PC-9 (cell line): ENCODE results near the gene PELI3. TPM values are rescaled to one million over a fixed set of nuclear protein-coding genes. Genes with fewer than 3 reads are reported as not detected.
"Not testable (repeated sequence)": the region's sequence is repeated elsewhere in the genome, so short reads cannot be mapped to it uniquely, and the experiment has no call there.

Experiments
- BruUV-seq: library from RNA; stranded (reverse); fragments of 400-500 nt; replicated peaks from 2 replicates; lab custom pipeline; 2021; lab: Mats Ljungman, UMichigan
- CTCF ChIA-PET: fragments of 300-600 bp; sonication (Branson Sonifier 250); formaldehyde crosslinking; loops from one replicate; lab custom pipeline; 2022; ENCODE audit warnings: antibody characterized with exemption; lab: Charles Lee
- POLR2A ChIA-PET: fragments of 300-600 bp; sonication (Branson Sonifier 250); formaldehyde crosslinking; loops from one replicate; lab custom pipeline; 2022; ENCODE audit warnings: antibody characterized with exemption; ENCODE audit not compliant: unreplicated experiment; lab: Charles Lee
- DNase-seq, 2 experiments: peaks; one replicate each; pipeline versions ENCODE4 v3.0.0 to v3.0.0-alpha.2; 2015 to 2022; ENCODE audit warnings: mixed read lengths in 1 of 2
- H2AFZ ChIP-seq: fragments of 200-600 bp; sonication (generic); 2 replicates; pipeline ENCODE4 v1.8.1; 2017; ENCODE audit warnings: antibody characterized with exemption
- H3F3A ChIP-seq: fragments of 200-600 bp; sonication (generic); 2 replicates; pipeline ENCODE4 v1.8.1; 2017; ENCODE audit warnings: antibody characterized with exemption, mild to moderate bottlenecking, low read depth; ENCODE audit not compliant: insufficient read depth
- H3K27ac ChIP-seq: fragments of 200-600 bp; sonication (generic); 2 replicates; pipeline ENCODE4 v1.6.1; 2016; ENCODE audit warnings: mixed run types
- H3K27me3 ChIP-seq: fragments of 200-600 bp; sonication (generic); 2 replicates; pipeline ENCODE4 v1.6.1; 2016; ENCODE audit warnings: low read depth, mixed run types; ENCODE audit not compliant: insufficient read depth
- H3K36me3 ChIP-seq: fragments of 200-600 bp; sonication (generic); 2 replicates; pipeline ENCODE4 v1.6.1; 2016; ENCODE audit warnings: low read depth, mixed run types
- H3K4me1 ChIP-seq: fragments of 200-600 bp; sonication (generic); replicated peaks from 2 replicates; pipeline ENCODE4 v1.6.1; 2016; ENCODE audit warnings: mixed run types; ENCODE audit not compliant: insufficient read depth
- H3K4me2 ChIP-seq: fragments of 200-600 bp; sonication (generic); 2 replicates; pipeline ENCODE4 v1.6.1; 2017; ENCODE audit warnings: mixed run types
- H3K4me3 ChIP-seq: fragments of 200-600 bp; sonication (generic); 2 replicates; pipeline ENCODE4 v1.6.1; 2016; ENCODE audit warnings: mixed run types
- H3K79me2 ChIP-seq: fragments of 200-600 bp; sonication (generic); 2 replicates; pipeline ENCODE4 v1.6.1; 2017; ENCODE audit warnings: low read depth, mixed run types
- H3K9me2 ChIP-seq: fragments of 200-600 bp; sonication (generic); 2 replicates; pipeline ENCODE4 v1.8.1; 2017; ENCODE audit warnings: mild to moderate bottlenecking; ENCODE audit not compliant: insufficient read depth
- H3K9me3 ChIP-seq: fragments of 200-600 bp; sonication (generic); 2 replicates; pipeline ENCODE4 v1.8.1; 2016; ENCODE audit warnings: low read depth; ENCODE audit not compliant: insufficient read depth
- H4K20me1 ChIP-seq: fragments of 200-600 bp; sonication (generic); 2 replicates; pipeline ENCODE4 v1.8.1; 2017; ENCODE audit not compliant: insufficient read depth
- EZH2 ChIP-seq: fragments of 200-600 bp; sonication (generic); IDR thresholded peaks from 2 replicates; pipeline ENCODE4 v1.8.0; 2017; ENCODE audit warnings: antibody characterized with exemption, low read depth
- intact Hi-C: fragments of 100-400 bp; cut with micrococcal nuclease; formaldehyde crosslinking; loops from one replicate; pipeline ENCODE4 v1.10.0; 2022; ENCODE audit not compliant: unreplicated experiment
- total RNA-seq: library from RNA; stranded (reverse); gene quantifications from 2 replicates; pipeline ENCODE4 v1.2.3, GENCODE V29; 2021
- TF ChIP-seq, protein P1 (sequence below): fragments of 200-600 bp; sonication (generic); conservative IDR thresholded peaks from 2 replicates; pipeline ENCODE4 v1.6.1; 2017; ENCODE audit warnings: mixed run types, antibody characterized with exemption, mild to moderate bottlenecking, moderate library complexity

The PELI3 gene
- total RNA-seq, 1 experiment from 2014 or later, result 14.0 TPM

DNA sequence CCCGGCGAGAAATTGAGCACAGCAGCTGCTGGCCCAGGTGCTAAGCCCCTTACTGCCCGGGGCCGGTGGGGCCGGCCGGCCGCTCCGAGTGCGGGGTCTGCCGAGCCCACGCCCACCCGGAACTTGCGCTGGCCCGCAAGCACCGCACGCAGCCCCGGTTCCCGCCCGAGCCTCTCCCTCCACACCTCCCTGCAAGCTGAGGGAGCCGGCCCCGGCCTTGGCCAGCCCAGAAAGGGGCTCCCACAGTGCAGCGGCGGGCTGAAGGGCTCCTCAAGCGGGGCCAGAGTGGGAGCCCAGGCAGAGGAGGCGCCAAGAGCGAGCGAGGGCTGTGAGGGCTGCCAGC lies 25.8 kb upstream of the PELI3 start:
- not testable (repeated sequence) for BruUV-seq, H3K4me2 ChIP-seq
- CTCF ChIA-PET, result interaction anchor here (0.6 kb wide), 1 partner anchor 25 kb away, joined by 4 read pairs; no protein-coding TSS in a partner anchor

DNA sequence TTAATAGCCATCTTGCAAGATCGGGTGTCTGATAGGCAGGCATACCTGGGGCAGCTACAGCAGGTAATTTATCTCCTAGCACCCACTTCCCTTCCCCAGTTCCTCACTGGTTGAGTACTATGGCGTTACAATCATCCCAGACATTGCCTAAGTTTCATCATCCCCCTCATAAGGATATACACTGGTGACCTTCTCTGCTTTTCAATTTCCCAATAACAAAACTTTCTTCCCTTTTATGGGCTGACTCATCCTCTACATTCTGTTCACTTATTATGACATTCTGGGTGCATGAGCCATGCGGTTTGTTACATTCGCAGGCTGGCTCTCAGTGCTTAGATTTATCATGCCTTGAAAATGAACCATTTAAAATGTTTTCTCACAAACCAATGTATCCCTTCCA lies 23.1 kb upstream of the PELI3 start:
- TF ChIP-seq, protein P1, sequence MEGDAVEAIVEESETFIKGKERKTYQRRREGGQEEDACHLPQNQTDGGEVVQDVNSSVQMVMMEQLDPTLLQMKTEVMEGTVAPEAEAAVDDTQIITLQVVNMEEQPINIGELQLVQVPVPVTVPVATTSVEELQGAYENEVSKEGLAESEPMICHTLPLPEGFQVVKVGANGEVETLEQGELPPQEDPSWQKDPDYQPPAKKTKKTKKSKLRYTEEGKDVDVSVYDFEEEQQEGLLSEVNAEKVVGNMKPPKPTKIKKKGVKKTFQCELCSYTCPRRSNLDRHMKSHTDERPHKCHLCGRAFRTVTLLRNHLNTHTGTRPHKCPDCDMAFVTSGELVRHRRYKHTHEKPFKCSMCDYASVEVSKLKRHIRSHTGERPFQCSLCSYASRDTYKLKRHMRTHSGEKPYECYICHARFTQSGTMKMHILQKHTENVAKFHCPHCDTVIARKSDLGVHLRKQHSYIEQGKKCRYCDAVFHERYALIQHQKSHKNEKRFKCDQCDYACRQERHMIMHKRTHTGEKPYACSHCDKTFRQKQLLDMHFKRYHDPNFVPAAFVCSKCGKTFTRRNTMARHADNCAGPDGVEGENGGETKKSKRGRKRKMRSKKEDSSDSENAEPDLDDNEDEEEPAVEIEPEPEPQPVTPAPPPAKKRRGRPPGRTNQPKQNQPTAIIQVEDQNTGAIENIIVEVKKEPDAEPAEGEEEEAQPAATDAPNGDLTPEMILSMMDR, result no peak
- TF ChIP-seq EZH2, result no peak

More for the DNA sequence above, 25.8 kb upstream of the PELI3 start:
- DNase-seq, H3F3A ChIP-seq, H3K9me2 ChIP-seq, intact Hi-C loops, POLR2A ChIA-PET, H2AFZ ChIP-seq, H4K20me1 ChIP-seq, H3K27ac ChIP-seq, H3K4me3 ChIP-seq, H3K27me3 ChIP-seq, H3K36me3 ChIP-seq, H3K9me3 ChIP-seq: not testable (repeated sequence)
- H3K79me2 ChIP-seq, result peaks cover 17% of the 10 kb centered on the region
- peaks cover 22% of the 10 kb centered on the region for H3K4me1 ChIP-seq

DNA sequence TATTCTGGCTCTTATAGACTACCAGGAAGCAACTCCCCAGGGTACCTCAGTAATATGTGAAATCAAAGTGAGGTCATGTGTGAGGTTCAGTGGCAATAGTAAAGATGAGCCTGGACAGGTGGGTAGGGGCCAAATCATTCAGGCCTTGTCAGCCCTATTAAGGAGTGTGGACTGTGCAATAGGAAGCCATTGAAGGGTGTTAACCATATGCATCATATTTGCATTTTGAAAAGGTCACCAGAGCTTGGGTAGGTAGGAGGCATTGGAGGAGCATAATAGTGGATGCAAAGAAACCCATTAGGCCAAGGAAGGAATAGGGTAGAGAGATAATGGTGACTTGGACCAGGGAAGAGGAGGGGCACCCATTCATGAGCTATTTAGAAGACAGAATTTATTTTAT lies 19.7 kb upstream of the PELI3 start:
- H3K79me2 ChIP-seq, result no peaks in the 10 kb centered on the region
- no peaks in the 10 kb centered on the region for H4K20me1 ChIP-seq
- POLR2A ChIA-PET, result interaction anchor here (0.6 kb wide), 2 partner anchors 22 to 312 kb away, joined by 3 to 6 read pairs; no protein-coding TSS in a partner anchor
- no peak overlapping the region for H3K4me3 ChIP-seq
- peaks cover 14% of the 10 kb centered on the region for H3K4me1 ChIP-seq
- H3K27ac ChIP-seq, result no peak overlapping the region
- no peaks in the 10 kb centered on the region for H3K36me3 ChIP-seq
- H3F3A ChIP-seq, result peaks cover 9% of the 10 kb centered on the region; the same call in 1 of the 2 replicates
- H3K4me2 ChIP-seq, result no peak overlapping the region
- no peak for DNase-seq
- CTCF ChIA-PET, result interaction anchor here (0.7 kb wide), 1 partner anchor 1895 kb away, joined by 3 read pairs; no protein-coding TSS in a partner anchor
- intact Hi-C loops, result no loop called here
- no peaks in the 10 kb centered on the region for H3K9me2 ChIP-seq
- H3K9me3 ChIP-seq, result no peaks in the 10 kb centered on the region; the same call in 1 of the 2 replicates
- TF ChIP-seq, protein P1, result no peak
- no peak for TF ChIP-seq EZH2
- BruUV-seq, result no TSS peak
- H2AFZ ChIP-seq, result no peak overlapping the region
- no peaks in the 10 kb centered on the region for H3K27me3 ChIP-seq

More for the DNA sequence above, 23.1 kb upstream of the PELI3 start:
- Histone ChIP-seq H4K20me1 (no peaks in the 10 kb centered on the region), H2AFZ (no peak overlapping the region), H3K36me3 (no peaks in the 10 kb centered on the region), H3K27ac (peak overlapping the region; percentile 69), H3K9me3 (no peaks in the 10 kb centered on the region; the same call in 1 of the 2 replicates), H3K4me3 (no peak overlapping the region), H3K9me2 (no peaks in the 10 kb centered on the region), H3K79me2 (no peaks in the 10 kb centered on the region), H3K4me2 (peak overlapping the region; percentile 34), H3F3A (peaks cover 9% of the 10 kb centered on the region; the same call in 1 of the 2 replicates), H3K27me3 (no peaks in the 10 kb centered on the region), H3K4me1 (peaks cover 14% of the 10 kb centered on the region)
- ChIA-PET CTCF (no interaction called here), POLR2A (no interaction called here)
- intact Hi-C loops, result no loop called here
- BruUV-seq, result no TSS peak
- DNase-seq, result peak in 1 of 2 experiments; percentile 95

DNA sequence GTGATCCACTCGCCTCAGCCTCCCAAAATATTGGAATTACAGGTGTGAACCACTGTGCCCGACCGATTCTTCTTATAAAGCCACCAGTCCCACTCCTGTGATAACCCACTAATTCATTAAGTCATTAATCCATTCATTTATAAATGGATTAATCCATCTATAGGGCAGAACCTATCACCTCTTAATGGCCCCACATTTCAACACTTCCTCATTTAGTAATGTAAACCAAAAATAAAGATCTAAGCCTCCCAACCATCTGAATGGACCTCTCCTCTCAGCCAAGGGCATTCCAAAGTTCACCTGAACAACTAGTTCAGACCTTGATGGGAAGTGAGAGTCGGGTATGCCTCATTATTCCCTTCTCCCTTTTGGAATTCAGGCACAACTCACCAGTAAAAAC lies 18.2 kb upstream of the PELI3 start:
- no TSS peak for BruUV-seq
- ChIA-PET CTCF (no interaction called here), POLR2A (no interaction called here)

More for the DNA sequence above, 18.2 kb upstream of the PELI3 start:
- Histone ChIP-seq H3K36me3 (no peaks in the 10 kb centered on the region), H3K27ac (no peak overlapping the region), H2AFZ (no peak overlapping the region), H3K4me2 (no peak overlapping the region), H4K20me1 (no peaks in the 10 kb centered on the region), H3K79me2 (no peaks in the 10 kb centered on the region), H3K9me3 (no peaks in the 10 kb centered on the region), H3K9me2 (no peaks in the 10 kb centered on the region), H3K4me1 (peaks cover 11% of the 10 kb centered on the region), H3K4me3 (no peak overlapping the region), H3K27me3 (no peaks in the 10 kb centered on the region), H3F3A (peaks cover 11% of the 10 kb centered on the region)
- intact Hi-C loops, result no loop called here
- no peak for DNase-seq
- TF ChIP-seq EZH2, result no peak
- TF ChIP-seq, protein P1, result no peak
